RKO (cell line): ENCODE data around the gene DGCR2.
"Not testable (repeated sequence)": the region's sequence is repeated elsewhere in the genome, so short reads cannot be mapped to it uniquely, and the experiment has no call there.

Experiments used
- DNase-seq: peaks from one replicate; pipeline ENCODE4 v3.0.0-alpha.2; 2016; ENCODE audit warnings: low spot score

DGCR2 gene

DNA sequence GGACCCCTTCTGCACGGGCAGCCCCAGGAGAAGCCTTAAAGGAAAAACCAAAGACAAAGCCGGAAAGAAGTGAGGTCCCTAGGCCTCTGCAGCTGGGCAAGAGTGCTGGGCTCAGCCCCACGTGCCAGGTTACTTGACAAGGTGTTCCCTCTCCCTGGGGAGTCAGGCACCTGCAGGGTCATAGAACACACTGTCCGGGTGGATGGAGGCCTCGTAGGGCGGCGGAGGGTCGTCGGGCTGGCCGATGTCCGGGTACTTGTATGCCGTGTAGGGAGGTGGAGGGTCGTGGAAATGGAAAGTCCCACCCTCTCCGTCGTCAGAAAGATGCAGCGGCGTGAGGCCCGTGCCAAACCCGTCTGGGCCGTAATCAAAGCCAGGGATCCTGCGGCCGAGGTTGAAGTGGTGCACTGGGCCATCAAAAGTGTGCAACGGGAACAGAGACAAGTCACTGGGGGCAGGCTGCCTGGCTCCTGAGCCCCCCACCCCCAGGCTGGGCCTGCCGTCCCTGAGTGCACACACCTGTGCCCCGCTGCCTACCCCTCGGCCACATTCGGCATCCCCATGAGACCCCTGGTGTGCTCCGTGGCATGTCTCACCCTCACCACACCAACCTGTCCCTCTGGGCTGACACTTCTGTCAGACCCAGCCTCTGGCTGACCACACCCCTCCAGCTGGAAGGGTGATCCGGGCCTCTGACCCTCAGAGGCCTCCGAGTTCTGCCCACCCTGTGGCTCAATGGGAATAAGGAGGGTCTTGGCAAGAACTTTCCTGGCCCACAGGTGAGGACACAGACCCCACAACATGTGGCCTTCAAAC is 81.1 kb downstream of the DGCR2 start:
- no peak for DNase-seq

DNA sequence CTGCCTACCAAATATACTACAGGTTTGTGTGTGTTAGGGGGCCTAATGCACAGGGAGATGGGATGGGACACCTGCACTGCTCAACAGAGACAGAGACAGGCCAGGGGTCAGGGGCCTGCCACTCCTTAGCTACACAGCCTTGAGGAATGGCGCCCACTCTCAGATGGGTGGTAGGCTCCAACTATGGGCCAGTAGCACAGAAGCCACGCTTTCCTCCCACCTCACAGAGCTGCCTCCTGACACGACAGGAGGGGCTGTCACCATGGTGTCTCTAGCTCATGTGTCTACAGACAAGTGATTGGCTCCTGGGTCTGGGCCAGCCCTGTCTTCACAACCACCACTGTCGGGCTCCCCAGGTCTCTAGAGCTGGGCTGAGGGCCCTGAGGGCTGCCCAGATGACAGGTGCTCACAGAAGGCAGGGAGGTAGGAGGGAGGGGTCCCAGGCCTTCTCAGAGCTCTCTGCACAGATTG is 81.8 kb downstream of the DGCR2 start:
- DNase-seq = no peak

DNA sequence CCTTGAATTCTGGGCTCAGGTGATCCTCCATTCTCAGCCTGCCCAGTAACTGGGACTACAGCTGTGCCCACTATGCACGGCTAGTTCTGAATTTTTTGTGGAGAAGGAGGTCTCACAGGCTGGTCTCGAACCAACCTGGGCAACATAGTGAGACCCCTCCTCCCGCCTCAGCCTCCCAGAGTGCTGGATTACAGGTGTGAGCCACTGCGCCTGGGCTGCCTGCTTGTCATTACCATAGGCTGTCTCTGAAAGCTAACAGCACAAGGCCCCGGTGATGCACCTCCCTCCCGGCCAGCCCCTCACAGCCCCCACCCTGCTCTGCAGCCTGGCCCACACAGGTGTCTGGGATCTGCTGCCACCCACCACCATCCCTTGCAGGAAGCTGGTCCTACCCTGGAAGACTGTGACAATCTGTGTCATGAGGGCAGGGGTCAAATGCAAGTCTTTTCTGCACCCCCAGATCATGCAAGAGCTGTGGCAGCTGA is 82.4 kb downstream of the DGCR2 start:
- DNase-seq = no peak

DNA sequence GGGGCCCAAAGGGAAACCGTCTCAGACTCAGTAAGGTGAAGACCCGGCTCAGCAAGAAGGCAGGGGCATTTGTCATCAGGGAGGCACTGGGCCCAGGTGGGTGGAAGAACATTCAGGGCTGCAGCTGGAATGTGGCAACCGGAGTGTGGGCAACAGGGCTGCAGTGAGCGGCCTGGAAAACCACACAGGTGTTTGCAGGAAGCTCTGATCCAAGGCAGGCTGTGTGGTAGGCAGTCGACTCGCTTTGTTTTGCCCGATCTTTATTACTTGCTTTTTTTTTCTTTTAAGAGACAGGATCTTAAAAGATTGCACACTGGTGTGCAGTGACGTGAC is 82.8 kb downstream of the DGCR2 start:
- no peak for DNase-seq

DNA sequence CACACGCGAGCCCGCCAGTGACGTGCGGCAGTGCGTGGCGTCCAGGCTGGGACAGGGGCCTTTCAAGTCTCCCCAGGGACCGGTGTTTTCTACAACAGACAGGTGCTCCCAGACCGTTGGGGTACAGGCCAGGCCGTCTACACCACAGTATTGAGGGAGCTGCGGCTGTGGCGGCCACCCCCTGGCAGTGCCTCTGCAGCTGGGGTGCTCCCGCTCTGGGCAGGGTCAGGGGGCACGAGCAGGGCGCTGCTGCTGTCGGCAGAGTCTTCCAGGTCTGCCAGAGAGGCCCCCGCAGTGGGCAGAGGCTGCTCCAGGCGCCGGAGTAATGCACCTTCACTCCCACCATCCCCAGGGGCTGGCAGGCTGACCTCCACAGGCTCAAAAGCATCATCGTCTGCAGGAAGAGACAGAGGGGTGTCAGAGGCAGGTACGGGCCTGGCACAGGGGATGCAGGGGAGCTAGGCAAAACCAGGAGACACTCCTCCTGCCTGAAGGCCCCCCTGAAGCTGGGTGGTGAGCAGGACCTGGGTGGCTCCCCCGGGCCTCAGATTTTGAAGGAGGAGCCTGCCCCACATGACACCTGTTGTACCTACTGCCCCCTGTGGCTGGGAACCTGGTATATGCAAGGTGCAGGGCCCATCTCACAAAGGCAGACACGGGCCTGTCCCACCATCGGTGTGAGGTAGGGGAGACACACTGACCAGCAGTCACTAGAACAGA is 83.3 kb downstream of the DGCR2 start:
- DNase-seq = no peak

DNA sequence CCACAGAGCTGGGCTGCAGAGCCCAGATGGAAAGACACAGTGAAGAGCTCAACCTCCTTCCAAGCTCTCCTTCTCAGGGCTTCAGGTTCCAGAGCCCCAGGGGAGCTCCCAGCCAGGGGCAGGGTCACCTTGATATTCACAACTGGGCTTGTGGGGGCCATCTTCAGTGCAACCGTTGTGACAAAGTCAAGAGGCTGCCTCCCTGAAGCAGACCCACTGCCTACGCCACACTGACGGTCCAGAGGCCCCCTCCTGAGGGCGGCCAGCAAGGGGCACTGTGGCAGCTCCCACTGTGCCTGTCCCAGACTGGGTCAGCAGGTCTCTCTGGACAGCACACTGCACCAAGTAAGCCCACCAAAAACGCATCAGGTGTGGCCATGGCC is 84.1 kb downstream of the DGCR2 start:
- DNase-seq = no peak

DNA sequence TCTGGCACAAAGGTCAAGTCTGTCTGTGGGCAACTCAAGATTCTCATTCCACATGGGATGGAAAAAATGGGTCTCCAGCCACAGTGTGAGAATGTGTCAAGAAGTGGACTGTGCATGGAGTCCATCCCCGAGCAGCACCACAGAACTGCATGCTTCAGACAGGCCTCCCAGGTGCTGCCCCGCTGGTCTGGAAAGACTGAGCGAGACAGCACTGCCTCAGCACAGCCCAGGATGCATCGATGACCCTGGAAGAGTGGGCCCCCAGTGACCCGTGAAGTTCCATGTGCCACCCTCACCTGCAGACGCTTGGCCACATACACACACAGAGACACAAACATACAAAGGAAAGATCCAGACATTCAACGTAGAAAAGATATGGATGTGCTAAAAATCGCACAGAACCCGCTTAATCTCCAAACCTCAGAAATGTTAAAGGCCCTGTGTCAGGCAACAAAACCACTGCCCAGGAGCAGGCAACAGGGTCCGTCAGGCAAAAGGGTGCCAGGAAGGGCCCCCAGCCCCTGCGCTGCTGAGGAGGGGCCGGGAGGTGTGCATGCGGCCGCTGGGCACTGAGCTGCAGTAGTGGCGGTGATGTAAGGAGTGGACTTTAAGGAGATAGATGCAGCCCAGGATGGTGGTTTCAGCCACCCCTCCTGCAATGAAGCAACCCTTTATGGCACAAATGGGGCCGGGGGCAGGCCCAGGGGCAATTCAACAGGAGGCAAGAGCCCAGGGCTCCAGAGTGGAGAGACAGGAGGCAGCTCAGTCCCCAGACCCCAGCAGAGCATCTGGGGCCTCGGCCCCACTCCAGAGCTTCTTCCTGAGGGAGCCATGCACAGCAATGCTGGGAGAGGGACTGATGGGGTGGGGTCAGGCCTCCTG is 84.7 kb downstream of the DGCR2 start:
- no peak for DNase-seq

DNA sequence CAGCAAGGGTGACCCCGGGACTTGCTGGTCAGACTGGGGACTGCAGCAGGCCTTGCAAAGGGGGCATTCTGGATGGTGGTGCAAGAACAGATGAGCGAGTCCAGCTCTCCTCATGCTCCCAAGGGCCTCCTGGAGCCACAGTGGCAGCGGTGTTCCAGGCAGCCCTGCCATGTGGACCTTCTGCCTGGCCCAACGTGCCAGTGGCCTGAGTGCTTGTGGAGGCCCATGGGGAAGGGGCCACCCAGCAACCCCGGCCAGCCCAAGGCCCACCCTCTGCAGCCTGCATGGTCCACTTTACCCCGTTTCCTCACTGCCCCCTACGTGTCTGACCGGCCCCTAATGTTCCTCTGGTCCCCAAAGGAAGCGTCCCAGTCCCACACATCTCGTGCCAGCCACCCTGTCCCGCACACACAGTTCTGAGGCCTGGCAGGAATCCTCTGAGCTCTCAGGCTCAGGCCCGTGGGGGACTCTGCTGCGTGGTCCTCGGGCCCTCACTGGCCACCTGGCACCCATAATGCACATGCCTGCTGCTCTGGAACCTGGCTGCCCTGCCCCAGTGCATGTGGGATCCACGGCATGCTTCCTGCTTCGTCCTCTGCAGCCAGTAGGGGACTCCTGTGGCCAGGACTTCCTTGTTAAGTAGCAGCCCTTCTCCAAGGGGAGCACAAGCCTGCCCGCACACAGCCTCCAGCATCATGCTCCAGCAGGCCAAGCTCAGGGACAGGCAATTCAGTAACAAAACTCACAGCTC is 85.5 kb downstream of the DGCR2 start:
- peak; percentile 23 for DNase-seq

DNA sequence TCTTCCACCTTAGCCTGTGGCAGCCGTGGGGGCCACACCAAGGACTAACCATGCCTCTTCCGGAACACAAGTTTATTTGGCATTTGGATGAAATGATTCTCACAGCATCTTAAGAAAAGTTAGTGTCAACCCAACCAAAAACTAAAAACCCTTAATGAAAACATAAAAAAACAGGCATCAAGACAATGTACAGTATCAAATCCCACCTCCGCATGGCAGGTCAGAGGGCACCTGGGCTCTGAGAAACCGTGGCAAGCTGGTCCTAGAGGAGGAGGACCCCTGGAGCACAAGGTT is 86.0 kb downstream of the DGCR2 start:
- DNase-seq = no peak

DNA sequence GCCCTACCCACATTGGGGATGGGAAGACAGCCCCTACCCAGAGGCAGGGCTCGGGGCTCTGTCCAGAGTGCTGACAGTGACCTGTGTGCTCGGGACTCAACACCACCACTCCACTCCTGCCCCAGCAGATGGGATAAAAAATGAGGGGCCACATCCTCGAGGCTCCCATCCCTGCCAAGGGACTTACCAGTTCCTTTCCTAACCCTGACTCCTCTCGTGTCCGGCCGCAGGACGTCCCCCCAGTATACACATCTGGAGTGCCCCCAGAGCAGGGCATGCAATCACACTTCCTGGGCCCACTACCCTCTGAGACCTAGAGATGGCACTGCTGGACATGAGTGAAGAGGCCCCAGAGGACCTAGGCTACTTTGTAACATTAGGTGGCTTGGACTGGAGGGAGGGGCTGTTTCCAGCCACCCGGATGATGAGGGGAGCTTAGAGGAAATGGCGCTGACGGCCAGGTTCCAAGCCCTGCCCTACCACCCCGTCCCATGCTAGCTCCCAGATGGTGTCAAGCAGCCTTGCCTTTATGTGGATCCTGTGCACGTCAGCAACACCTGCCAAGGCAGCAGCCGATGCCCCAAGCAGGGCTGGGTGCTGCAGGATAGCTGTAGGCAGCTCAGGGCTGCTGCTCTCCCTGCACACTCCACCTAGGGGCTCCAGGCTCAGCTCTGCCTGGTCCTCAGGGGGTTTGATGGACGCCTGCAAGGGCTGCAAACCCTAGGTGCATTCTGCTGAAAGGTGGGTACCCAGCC is 86.6 kb downstream of the DGCR2 start:
- DNase-seq = peak; percentile 13

DNA sequence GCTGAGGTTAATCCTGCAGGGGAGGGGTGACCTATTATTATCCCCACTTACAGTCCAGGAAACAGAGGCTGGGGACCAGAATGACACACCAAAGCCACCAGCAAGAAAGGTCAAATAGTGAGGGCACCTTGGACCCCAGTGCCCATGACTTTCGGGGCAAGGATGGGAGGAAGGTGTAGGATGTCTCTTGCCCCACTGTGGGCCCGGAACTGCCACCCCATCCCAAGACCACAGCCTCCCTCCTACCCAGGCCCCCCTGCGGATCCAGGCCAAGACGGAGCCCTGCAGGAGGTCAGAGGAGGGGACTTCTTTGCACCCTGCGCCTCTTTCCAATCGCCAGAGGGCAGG is 87.1 kb downstream of the DGCR2 start:
- not testable (repeated sequence) for DNase-seq

DNA sequence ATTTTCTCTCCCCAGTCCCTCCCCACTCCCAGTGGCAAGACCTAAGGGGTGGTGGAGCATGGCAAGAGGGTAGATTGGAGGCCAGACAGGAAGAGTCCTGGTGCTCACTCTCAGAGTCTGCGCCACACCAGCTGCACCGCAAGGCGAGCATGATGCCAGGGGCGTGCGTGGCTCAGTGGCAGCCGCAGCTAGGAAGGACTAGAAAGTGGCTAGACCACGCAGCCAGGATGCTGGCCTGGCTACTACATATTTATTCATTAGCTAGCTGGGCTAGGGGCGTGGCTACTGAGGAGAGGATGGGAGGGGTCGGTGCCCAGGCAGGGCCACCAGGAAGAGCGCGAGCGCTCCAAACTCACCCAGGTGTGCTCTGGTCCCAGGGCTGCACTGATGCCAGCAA is 87.5 kb downstream of the DGCR2 start:
- not testable (repeated sequence) for DNase-seq

DNA sequence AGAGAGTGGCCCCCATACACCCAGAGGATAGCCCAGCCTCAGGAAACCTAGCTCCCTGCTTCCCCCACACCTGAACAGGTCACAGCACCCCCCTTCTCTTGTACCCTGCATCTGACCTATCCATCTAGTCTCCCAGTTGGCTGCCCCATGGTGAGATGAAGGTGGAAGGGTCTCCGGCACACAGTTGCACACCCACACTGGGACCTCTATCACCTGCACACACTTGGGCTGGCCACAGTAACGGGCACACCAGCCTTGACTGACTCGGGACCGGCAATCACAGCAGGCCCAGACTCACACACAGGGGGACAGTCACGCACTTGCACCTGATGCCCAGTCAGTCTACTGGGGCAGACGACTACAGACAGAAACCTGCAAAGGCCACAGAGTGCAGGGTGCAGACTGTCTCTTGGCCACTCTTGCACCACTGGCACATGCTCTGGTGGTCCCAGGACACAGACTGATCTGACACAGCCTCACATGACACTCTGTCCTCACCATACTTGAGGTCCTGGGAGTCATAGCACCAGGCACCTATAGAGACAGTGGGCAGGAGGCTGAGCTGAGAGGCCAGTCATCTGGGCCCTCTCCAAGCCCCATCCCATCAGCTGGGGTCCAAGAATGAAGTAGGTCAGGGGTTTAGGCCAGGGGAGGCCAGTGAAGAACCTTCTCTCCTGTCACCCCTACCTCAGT is 88.0 kb downstream of the DGCR2 start:
- not testable (repeated sequence) for DNase-seq

DNA sequence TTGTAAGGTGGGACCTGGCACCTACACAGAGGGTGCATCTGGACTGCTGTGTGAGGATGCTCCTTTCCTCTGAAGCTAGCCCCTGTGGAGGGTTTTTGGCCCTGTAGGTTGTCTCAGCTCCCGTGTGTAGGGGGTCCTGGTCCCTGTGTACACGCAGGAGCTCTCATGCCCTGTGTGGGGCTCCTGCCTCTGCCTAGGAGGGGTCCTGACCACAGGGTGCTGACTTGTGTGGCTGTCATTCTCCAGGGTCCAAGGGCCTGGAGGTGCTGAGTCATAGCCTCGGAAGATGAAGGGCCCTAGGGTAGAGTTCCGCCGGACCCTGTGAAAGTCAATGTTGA is 88.7 kb downstream of the DGCR2 start:
- not testable (repeated sequence) for DNase-seq

DNA sequence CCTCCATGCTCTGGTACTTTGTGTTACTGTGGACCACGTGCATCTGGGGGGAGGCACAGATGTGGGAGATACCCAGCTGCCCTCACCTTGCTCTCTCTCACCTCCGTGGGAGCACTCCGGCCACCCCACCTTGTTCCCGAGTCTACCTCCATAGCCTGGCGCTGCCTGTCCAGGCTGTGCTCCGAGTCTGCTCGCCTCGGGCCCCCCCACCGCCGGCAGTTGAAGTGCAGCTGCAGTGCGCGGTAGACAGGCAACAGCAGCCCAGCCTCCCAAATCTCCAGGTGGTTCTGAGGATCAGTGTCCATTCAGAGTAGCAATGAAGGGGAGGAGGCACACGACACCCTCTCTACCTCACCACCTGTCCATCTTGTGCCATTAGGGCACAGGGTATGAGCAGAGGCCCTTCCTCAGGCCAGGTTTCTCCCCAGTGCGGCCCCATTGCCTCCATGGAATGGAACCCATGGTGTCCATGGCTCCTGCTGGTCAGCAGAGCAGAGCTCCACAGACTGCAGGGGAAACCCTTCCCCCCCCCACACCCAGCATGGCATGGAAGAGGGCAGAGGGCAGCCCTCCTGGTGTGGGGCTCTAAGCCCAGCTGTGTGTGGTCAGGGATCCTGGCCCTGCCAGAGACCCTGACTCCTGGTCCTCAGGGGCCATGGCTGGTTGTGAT is 89.2 kb downstream of the DGCR2 start:
- not testable (repeated sequence) for DNase-seq

DNA sequence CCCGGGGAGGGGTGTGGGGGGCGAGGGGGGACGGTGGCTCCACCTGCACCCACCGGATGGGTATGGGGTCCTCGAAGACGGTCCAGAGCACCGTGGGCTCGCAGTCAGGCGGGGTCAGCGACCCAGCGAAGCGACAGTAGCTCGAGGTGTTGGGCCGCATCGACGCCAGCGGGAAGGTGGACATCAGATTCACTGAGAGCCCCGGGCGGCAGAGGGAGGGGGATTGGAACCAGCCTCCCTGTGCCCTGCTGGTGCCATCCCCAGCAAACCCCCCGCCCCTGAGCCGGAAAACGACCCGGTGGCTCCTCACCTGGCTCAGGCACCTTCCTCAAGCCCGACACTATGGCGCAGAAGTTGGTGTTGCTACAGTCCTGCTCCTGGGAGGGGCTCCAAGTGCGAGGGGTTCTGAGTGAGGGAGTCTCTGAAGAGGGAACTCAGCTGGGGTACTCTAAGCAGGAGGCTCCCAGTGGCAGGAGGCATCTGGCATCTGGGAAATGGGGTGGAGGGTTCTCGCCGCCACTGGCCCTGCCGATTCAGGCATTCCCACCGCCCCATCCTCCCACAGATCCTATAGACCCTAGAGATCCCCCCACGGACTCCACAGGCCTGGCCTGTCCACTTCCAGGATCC is 89.9 kb downstream of the DGCR2 start:
- not testable (repeated sequence) for DNase-seq

DNA sequence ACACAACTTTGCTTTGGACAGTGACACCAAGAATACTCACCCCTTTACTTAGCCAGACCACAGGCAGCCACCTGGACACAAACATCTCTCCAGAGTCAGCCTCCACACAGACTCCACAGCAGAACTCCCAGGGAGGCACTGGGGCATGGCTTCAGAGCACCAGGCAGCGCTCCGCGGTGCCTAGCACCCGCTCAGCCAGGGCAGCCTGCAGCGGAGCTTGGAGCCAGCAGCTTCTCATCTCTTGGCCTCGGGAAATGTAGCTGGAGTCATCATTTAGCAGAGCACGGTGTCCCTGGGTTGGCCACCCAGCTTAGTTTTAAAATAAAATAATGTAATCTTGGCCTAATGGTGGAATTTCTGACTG is 91.3 kb downstream of the DGCR2 start:
- DNase-seq = not testable (repeated sequence)

DNA sequence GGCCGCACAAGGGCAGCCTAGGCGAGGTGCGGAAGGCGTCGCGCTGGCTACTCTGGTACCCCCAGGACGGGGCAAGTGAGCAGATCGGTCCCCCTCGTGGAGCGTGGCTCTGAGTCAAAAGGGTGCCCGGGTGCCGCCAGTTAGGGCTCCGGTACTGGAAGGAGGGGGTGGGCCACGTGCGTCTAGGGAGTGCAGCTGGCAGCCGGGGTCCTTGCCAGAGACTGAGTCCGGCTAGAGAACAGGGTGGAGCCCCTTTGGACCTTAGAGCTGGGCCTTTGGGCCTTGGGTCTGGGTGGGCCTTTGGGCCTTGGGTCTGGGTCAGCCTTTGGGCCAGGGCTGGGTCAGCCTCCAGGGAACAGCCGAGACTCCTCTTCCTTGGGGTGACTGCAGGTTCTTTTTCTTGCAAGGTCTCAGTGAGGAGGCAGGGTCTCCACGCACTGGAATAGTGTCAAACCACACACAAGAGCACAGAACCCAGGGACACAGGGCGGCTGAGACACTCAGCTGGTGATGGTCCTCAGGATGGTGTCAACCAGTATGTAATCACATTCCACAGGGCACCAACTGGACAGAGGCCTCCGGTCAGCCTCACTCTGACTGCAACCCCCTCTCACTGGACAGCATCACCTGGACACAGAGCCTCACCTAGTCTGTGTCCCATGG is 91.9 kb downstream of the DGCR2 start:
- DNase-seq = not testable (repeated sequence)
